Breast epithelium (tissue), 3 donors: ENCODE measurements around the gene YKT6.

ENCODE experiments used
- CTCF ChIP-seq, 3 donors: fragments of 450-650 bp; IDR thresholded peaks; one replicate each; pipeline ENCODE4 v1.5.1; 2016 to 2017; ENCODE audit warnings: antibody characterized with exemption in 3 of 3, mild to moderate bottlenecking in 3 of 3, moderate library complexity in 3 of 3
- POLR2A ChIP-seq: fragments of 450-650 bp; IDR thresholded peaks from one replicate; pipeline ENCODE4 v1.6.1; 2016; ENCODE audit warnings: antibody characterized with exemption, mild to moderate bottlenecking, moderate library complexity
- POLR2AphosphoS5 ChIP-seq, 3 donors: sonication (generic); formaldehyde crosslinking; IDR thresholded peaks; one replicate each; pipeline ENCODE4 v1.6.1; 2017; ENCODE audit warnings: antibody characterized with exemption in 3 of 3

- TF ChIP-seq CTCF (IDR thresholded peaks at IDR 0.05) (no peak), POLR2A (no peak), POLR2AphosphoS5 (IDR thresholded peaks at IDR 0.05) (no peak)
Measured at GRCh38 chr7:44167920-44168319, 32.9 kb upstream of the YKT6 start.
